Non-pigmented ciliary epithelial cell (primary cell): ENCODE measurements around the gene BTBD10.

ENCODE experiments used
- DNase-seq: peaks from one replicate; pipeline ENCODE4 v3.0.0-alpha.2; 2010; ENCODE audit warnings: low read depth

Gene BTBD10

DNA sequence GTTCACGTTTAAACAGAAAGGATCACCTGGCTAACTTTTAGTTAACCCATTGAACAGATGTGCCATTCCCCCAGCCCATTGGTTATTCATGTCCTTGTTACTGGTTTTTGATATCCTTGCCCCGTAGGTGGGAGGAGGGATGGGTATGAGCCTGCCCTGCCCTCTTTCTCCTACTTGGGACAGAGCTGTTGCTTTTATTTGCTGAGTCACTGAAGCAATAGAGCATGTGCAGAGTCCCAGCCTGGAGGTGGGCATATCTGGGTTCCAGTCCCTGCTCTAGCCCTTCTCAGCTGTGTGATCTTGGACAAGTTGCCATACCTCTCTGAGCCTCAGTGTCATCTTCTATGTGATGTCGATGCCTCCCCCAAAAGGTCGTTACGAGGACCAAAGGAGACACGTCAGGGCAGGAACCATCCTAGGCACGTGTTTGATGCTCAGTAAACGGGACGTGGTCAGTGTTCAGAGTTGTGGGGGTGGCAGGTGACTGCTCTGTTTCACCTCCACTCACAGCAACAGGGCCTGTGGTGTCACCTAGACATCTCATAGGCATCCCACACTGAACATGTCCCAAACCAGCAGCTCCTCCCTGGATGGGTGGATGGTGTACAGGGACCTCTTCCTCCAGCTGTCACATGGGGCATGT is 124.5 kb downstream of the BTBD10 start:
- DNase-seq = no peak

DNA sequence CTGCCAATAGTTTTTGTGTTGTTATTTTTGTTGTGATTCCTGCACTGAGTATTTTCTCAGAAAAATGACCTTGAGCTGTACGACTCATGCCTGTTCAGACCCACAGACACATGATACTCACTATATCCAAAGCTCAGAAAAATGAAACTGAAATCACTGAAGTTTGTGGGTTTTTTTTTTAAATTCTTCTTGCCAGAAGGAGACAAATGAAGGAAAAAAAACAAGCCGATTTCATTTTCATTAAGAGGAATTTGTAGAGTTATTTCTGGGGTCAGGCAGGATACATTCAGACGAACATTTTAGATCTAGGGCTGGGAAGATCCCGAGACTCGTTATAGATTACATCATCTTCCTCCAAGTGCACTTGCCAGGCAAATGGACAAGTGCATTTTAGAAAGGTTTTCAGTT is 125.0 kb downstream of the BTBD10 start:
- peak; percentile 42 for DNase-seq
